ENCODE results near the gene SUSD6. TPM values are rescaled to one million over a fixed set of nuclear protein-coding genes. Genes with fewer than 3 reads are reported as not detected.

Gene SUSD6
- total RNA-seq, 4 donors from 2014 or later = 54.4 to 66.3 (median 57.7) TPM

DNA sequence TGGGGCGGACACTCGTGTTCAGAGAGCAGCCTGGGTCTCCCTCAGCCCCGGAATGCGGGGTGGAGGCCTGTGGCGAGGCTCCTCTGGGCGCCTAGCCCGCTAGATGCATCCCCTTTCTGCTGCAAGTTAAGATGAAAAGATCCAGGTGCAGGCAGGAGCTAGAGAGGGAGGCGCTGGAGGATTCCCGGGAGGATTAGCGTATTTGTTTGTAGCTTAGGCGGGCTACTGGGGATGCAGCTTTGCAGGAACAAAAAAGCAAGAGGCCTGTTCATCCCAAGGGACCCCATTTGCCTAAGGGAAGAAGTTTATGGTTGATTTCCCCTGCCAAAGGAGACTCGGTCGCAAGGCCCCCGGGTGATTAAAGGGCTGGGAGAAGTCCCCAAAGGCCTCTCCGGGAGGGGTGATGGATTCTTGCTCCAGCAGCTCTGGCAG is 37.5 kb upstream of the SUSD6 start:
- Histone ChIP-seq H3K27ac (no peak overlapping the region), H3K27me3 (peaks cover 3 to 82% of the 10 kb centered on the region in 2 donors), H3K4me1 (peaks cover 0 to 38% (median 25%) of the 10 kb centered on the region in 4 donors), H3K36me3 (no peaks in the 10 kb centered on the region), H3K4me3 (peak overlapping the region in 2 of 4 donors; percentile 15 to 52), H3K9me3 (no peaks in the 10 kb centered on the region)
- no peak for DNase-seq (ENCODE audit: low spot score in 2 of 2)
- TF ChIP-seq EP300 (IDR thresholded peaks at IDR 0.05) = no peak
- TF ChIP-seq, protein P1, sequence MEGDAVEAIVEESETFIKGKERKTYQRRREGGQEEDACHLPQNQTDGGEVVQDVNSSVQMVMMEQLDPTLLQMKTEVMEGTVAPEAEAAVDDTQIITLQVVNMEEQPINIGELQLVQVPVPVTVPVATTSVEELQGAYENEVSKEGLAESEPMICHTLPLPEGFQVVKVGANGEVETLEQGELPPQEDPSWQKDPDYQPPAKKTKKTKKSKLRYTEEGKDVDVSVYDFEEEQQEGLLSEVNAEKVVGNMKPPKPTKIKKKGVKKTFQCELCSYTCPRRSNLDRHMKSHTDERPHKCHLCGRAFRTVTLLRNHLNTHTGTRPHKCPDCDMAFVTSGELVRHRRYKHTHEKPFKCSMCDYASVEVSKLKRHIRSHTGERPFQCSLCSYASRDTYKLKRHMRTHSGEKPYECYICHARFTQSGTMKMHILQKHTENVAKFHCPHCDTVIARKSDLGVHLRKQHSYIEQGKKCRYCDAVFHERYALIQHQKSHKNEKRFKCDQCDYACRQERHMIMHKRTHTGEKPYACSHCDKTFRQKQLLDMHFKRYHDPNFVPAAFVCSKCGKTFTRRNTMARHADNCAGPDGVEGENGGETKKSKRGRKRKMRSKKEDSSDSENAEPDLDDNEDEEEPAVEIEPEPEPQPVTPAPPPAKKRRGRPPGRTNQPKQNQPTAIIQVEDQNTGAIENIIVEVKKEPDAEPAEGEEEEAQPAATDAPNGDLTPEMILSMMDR (IDR thresholded peaks at IDR 0.05) = no peak
- 3 to 6% methylated on average over 14 to 15 of the region's 15 CpGs for WGBS, 2 donors

DNA sequence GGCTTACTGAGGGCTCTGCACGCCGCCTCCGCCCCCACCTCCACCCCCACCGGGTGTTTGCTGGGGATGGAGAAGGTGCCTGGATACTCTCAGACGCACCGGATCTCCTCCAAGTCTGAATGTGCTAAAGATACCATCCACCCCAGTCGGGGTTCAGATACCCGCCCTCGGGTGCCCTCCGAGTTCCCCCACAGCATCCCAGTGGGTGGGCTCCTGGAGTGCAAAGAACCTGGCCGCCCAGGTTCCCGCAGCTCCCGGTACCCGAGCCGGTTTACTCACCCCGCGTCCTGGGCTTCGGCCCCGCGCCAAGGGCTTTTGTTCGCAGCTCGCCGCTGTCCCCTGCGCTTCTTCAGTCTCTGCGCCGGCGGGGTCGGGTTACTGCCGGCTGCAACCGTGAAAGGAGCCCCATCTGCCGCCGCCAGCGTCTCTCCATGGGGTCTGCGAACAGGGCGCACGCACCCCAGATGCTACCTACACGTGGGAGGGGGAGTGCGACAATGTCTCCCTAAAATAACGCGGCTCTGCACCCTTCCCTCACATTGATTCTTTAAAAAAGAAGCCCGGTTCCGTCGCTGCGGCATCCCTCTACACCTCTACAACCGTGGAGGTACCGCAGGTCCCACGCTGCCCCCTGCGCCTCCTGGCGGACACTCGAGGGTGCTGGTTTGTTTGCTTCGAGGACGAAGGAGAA is 37.0 kb upstream of the SUSD6 start, which contains the start of gene CCDC177:
TSS of gene CCDC177 (minus strand) at position 609 of the 691 bp plus-strand sequence. CDS start 1,249 bp downstream, outside the sequence.
- H3K27me3 ChIP-seq = peaks cover 3 to 76% of the 10 kb centered on the region in 2 donors
- peaks cover 0 to 38% (median 25%) of the 10 kb centered on the region in 4 donors for H3K4me1 ChIP-seq
- H3K4me3 ChIP-seq = peak within 1 kb of the TSS in 2 of 4 donors; percentile 17 to 52
- DNase-seq (ENCODE audit: low spot score in 2 of 2) = no peak
- H3K36me3 ChIP-seq = no peaks in the 10 kb centered on the region
- H3K9me3 ChIP-seq = no peaks in the 10 kb centered on the region
- H3K27ac ChIP-seq = no peak within 1 kb of the TSS
- WGBS, 2 donors = 0 to 2% methylated on average over 28 to 44 of the region's 52 CpGs
- no peak for TF ChIP-seq POLR2A (IDR thresholded peaks at IDR 0.05)
- TF ChIP-seq, protein P1 (IDR thresholded peaks at IDR 0.05) = peak; percentile 51 to 77 (median 57)

DNA sequence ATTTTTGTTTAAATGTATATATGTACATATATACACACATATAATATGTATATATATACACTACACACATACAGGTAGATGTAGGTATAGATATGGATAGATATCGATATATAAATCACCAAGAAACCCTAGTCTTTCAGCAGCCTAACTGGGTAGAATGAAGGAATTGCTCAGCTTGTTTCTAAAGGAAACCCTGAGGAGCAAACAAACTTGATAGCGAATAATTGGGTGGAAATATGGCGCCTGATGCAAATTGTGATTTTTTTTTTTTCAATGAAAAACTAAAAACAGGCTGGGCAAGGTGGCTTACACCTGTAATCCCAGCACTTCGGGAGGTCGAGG is 36.5 kb upstream of the SUSD6 start:
- 49 to 51% methylated on average over 5 of the region's 5 CpGs for WGBS, 2 donors
- no peak overlapping the region for H3K27ac ChIP-seq
- TF ChIP-seq, protein P1 (IDR thresholded peaks at IDR 0.05) = no peak
- TF ChIP-seq EP300 (IDR thresholded peaks at IDR 0.05) (no peak), POLR2A (IDR thresholded peaks at IDR 0.05) (no peak)
- H3K36me3 ChIP-seq = no peaks in the 10 kb centered on the region
- DNase-seq (ENCODE audit: low spot score in 2 of 2) = no peak
- peaks cover 3 to 71% of the 10 kb centered on the region in 2 donors for H3K27me3 ChIP-seq
- H3K4me1 ChIP-seq = peaks cover 0 to 38% (median 25%) of the 10 kb centered on the region in 4 donors
- H3K9me3 ChIP-seq = no peaks in the 10 kb centered on the region
- H3K4me3 ChIP-seq = no peak overlapping the region

DNA sequence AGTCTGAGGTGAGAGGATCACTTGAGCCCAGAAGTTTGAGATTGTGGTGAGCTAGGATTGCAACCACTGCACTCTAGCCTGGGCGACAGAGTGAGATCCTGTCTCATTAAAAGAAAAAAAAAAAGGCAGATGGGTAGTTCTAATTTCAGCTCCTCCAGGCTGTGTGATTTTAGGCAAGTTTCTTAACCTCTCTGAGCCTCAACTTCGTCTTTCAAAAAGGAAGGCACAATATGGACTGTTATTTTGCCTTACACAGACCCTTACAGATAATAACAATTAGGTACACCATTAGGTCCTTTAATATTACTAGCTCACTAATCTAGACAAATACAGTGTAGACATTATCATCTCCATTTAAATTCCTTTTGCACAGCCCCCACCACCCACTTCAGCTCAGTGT is 31.9 kb upstream of the SUSD6 start:
- DNase-seq (ENCODE audit: low spot score in 2 of 2) = no peak

More for the DNA sequence above, 31.9 kb upstream of the SUSD6 start:
- Histone ChIP-seq H3K9me3 (no peaks in the 10 kb centered on the region), H3K4me3 (no peak overlapping the region), H3K4me1 (peaks cover 0 to 4% (median 3%) of the 10 kb centered on the region in 4 donors), H3K27me3 (peaks cover 0 to 28% of the 10 kb centered on the region in 2 donors), H3K36me3 (no peaks in the 10 kb centered on the region), H3K27ac (no peak overlapping the region)
- WGBS, 2 donors = 77 to 93% methylated on average over 2 of the region's 2 CpGs
- no peak for TF ChIP-seq POLR2A (IDR thresholded peaks at IDR 0.05)
- TF ChIP-seq, protein P1 (IDR thresholded peaks at IDR 0.05) = no peak
- no peak for TF ChIP-seq EP300 (IDR thresholded peaks at IDR 0.05)
